Stimulated activated effector memory CD8-positive, alpha-beta T cell treated with anti-CD3 and anti-CD28 coated beads, Interleukin-12 subunit alpha, Interleukin-12 subunit beta, amount 100 ng/mL, for 72 hours (primary cell): ENCODE measurements around the gene PLAAT4.
A peak's percentile ranks its signal among the peaks of the same experiment; 100 is the strongest.
"Not testable (repeated sequence)": the region's sequence is repeated elsewhere in the genome, so short reads cannot be mapped to it uniquely, and the experiment has no call there.

Source experiments
- ATAC-seq: fragments of 150-1000 bp; cut with Tn5 transposase; 2 replicates; pipeline ENCODE4 v1.10.0; 2021
- DNase-seq, 2 donors: peaks; one replicate each; pipeline ENCODE4 v3.0.0; 2021 to 2022; ENCODE audit warnings: low spot score in 2 of 2
- H3K27ac Mint-ChIP-seq: one replicate; pipeline ENCODE4 v1.8.0; 2022; ENCODE audit warnings: mild to moderate bottlenecking, mixed read lengths
- H3K36me3 Mint-ChIP-seq: one replicate; pipeline ENCODE4 v1.8.0; 2022; ENCODE audit warnings: mild to moderate bottlenecking, mixed read lengths
- H3K4me1 Mint-ChIP-seq: one replicate; pipeline ENCODE4 v1.8.0; 2022; ENCODE audit warnings: mixed read lengths
- H3K4me3 Mint-ChIP-seq: one replicate; pipeline ENCODE4 v1.8.0; 2022; ENCODE audit warnings: mild to moderate bottlenecking, mixed read lengths
- H3K9me3 Mint-ChIP-seq: one replicate; pipeline ENCODE4 v1.8.0; 2022; ENCODE audit warnings: mixed read lengths

PLAAT4 gene

DNA sequence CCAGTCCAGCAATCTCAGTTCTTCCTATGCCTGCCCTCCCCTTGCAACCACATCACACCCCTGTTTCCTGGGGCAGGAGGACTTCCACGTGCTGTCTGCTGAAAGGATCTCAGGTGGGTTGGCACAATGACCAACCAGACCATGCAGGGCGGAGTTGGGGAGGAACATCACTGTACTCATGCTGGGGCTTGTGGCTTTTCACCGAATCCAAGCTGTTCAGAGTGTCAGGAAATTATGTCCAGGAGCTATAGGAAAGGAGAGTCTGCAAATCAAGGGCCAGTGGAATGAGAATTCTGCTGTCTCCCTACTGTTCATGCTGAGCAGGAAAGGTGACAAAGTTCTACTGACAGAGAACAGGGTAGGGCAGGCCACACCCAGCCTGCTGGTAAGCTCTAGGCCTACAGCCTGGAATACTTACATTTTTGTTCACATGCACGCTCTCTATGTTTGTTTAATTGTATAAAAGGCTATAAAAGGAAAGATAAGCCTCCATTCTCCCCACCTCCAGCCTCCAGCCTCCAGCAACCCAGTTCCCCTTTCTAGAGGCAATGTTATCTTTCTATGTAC lies 28.3 kb downstream of the PLAAT4 start:
- H3K27ac Mint-ChIP-seq, result no peak overlapping the region
- H3K4me3 Mint-ChIP-seq, result no peak overlapping the region
- H3K36me3 Mint-ChIP-seq, result peaks cover 11% of the 10 kb centered on the region
- DNase-seq (peak in 1 of 2 donors; percentile 51), ATAC-seq (no peak)
- H3K9me3 Mint-ChIP-seq, result no peaks in the 10 kb centered on the region
- peaks cover 54% of the 10 kb centered on the region for H3K4me1 Mint-ChIP-seq

DNA sequence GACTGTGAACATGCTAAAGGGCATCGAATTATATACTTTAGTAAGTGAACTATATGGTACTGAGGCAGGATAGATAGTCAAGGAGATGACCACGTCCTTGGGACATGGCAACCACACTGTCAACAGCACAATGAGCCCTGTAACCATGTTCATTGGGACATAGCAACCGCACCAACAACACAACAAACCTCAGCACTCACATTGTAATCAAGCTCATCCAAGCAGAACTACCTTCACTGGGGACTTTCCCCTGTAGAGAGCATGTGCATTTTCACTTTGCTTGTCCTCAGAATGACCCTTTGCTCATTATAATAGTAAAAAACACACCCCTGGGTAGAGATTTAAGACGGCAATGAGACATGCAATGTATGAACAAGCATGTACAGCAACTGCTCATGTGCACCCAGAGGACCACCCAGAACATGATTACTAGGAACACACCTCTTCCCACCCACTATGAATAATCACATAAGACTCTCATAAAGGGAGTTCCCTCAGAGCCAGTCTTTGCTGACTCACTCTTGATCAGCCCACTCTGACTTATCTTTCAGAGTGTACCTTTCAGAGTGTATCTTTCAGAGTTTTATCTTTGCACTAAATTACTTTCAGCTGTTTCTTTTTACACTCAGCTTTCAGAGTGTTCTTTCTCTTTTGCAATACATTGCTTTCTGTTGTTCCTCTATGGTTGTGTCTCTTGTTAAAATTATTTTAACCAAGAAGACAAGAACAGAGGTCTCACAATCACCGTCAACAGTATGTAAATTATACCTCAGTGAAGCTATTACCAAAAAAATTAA lies 30.6 kb downstream of the PLAAT4 start:
- DNase-seq (peak; percentile 31 to 78), ATAC-seq (peak; percentile 91)
- H3K9me3 Mint-ChIP-seq, result no peaks in the 10 kb centered on the region
- peak overlapping the region; percentile 46 for H3K4me3 Mint-ChIP-seq
- peaks cover 17% of the 10 kb centered on the region for H3K36me3 Mint-ChIP-seq
- peaks cover 48% of the 10 kb centered on the region for H3K4me1 Mint-ChIP-seq
- peak overlapping the region; percentile 98 for H3K27ac Mint-ChIP-seq

DNA sequence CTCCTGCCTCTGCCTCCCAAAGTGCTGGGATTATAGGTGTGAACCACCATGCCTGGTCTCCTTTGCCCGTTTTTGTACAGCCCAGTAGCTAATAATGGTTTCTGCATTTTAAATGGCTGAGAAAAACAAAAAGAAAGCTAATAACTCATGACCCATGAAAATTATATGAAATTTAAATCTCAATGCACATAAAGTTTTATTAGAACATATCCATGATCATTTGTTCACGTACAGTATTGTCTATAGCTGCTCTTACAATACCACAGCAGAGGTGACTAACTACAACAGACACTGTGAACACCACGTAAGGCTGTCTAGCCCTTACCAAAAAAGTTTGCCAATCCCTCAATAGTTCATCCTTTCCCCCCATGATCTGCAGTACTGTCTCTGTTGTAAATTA lies 33.0 kb downstream of the PLAAT4 start:
- Mint-ChIP-seq H3K27ac (peak overlapping the region; percentile 2), H3K4me1 (peaks cover 49% of the 10 kb centered on the region), H3K9me3 (no peaks in the 10 kb centered on the region), H3K36me3 (peaks cover 27% of the 10 kb centered on the region), H3K4me3 (no peak overlapping the region)
- DNase-seq, result no peak
- ATAC-seq, result no peak

DNA sequence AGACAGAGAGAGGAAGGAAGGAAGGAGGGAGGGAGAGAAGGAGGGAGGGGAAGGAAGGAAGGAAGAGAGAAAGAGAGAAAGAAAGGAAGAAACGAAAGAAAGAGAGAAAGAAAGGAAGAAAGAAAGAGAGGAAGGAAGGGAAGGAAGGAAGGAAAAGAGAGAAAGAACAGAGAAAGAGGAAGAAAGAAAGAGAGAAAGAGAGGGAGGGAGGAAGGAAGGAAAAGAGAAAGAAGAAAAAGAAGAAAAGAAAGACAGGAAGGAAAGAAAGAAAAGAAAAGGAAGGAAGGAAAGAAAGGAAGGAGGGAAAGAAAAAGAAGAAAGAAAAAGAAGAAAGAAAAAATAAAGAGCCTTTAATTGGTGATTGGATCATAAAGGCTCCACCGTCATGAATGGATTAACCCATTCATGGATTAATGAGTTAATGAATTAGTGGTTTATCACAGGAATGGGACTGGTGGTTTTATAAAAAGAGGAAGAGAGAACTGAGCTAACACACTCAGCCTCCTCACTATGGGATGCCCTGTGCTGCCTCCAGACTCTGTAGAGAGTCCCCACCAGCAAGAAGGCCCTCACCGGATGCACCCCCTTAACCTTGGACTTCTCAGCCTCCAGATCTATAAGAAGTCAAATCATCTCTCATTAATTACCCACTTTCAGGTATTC lies 35.5 kb downstream of the PLAAT4 start:
- DNase-seq, result no peak
- peaks cover 42% of the 10 kb centered on the region for H3K4me1 Mint-ChIP-seq
- no peaks in the 10 kb centered on the region for H3K9me3 Mint-ChIP-seq
- peak overlapping the region; percentile 32 for H3K27ac Mint-ChIP-seq
- H3K36me3 Mint-ChIP-seq, result peaks cover 22% of the 10 kb centered on the region
- no peak overlapping the region for H3K4me3 Mint-ChIP-seq
- ATAC-seq, result no peak

DNA sequence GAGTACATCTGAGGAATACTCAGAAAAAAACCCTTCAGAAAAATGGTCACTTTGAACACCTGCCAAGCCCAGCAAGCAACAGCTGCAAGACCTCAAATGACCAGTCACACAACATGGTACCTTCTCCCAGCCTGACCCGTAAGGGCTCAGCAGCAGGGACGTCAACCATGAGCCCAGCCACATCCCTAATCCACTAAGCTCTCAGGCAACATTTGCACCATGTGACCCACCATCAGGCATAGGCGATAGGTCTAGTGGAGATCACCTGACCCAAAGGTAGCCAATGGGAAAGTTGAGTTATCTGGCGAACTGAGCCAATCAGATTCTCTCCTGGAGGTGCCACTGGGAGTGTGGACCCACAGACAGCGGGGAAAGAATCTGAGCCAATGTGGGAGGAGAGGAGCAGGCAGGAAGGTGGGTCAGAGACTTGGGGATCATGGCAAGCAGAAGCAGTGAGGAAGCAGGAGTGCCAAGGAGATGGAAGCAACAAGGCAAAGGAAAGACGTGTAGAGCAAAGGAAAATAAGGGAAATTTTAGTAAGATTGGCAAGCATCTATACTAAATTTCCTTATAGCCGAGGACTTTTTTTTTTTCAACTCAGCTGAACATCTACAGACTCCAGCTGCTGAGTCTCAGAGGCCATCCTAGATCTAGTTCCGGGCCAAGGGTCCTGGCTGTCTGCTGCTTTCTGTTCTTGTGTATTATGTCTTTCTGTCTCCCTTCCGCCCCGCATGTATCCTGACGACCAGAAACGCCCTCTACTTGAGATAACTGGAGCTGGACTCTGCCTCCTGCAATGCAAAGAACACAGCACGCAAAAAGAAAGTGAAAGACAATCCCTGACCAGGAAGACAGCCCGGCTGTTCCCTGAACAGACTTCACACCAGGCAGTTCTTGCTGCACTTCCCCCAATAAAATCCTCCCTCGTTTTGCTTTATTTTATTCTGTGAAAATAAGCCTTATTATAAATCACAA lies 37.6 kb downstream of the PLAAT4 start:
- DNase-seq (no peak), ATAC-seq (peak; percentile 65)
- peak overlapping the region; percentile 92 for H3K27ac Mint-ChIP-seq
- no peaks in the 10 kb centered on the region for H3K9me3 Mint-ChIP-seq
- H3K4me1 Mint-ChIP-seq, result peaks cover 32% of the 10 kb centered on the region
- H3K4me3 Mint-ChIP-seq, result peak overlapping the region; percentile 71
- peaks cover 22% of the 10 kb centered on the region for H3K36me3 Mint-ChIP-seq

DNA sequence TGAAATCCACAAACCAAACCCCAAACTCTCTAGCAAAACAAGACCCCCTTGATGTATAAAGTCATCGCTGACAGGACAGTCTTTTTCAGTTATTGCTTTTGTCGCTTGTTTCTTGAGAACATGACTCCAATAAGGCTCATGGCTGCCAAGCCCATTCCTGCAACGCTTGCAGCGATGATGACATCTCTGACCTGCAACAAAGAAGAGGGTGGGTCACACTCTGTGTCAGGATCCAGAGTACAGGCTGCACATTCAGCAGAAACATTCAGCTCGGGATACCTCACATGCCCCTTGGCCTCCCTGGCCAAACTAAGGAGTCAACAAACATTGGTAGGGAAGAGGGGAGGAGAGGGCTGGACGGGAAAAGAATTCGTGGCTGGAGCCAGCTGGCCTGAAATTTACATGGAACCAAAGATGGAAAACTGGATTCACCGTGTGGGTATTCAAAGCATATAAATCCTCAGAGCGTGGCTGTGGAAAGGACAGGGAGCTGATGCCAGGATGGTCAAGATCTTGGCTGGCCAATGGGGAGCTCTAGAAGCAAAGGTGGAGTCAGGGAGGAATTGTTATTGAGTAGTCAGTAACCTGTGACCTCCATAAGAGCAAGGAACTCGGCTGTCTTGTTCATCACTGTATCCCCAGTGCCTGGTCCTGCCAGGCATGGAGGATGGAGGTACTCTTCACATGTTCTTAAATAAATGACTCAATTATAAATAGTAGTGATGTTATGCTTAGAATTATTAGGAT lies 38.4 kb downstream of the PLAAT4 start:
- H3K4me1 Mint-ChIP-seq, result peaks cover 32% of the 10 kb centered on the region
- H3K36me3 Mint-ChIP-seq, result peaks cover 22% of the 10 kb centered on the region
- ATAC-seq (no peak), DNase-seq (no peak)
- H3K9me3 Mint-ChIP-seq, result no peaks in the 10 kb centered on the region
- peak overlapping the region; percentile 71 for H3K4me3 Mint-ChIP-seq
- peak overlapping the region; percentile 92 for H3K27ac Mint-ChIP-seq

DNA sequence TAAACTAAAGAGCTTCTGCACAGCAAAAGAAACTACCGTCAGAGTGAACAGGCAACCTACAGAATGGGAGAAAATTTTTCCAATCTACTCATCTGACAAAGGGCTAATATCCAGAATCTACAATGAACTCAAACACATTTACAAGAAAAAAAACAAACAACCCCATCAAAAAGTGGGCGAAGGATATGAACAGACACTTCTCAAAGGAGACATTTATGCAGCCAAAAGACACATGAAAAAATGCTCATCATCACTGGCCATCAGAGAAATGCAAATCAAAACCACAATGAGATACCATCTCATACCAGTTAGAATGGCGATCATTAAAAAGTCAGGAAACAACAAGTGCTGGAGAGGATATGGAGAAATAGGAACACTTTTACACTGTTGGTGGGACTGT lies 42.3 kb downstream of the PLAAT4 start:
- not testable (repeated sequence) for H3K27ac Mint-ChIP-seq, H3K9me3 Mint-ChIP-seq, ATAC-seq

DNA sequence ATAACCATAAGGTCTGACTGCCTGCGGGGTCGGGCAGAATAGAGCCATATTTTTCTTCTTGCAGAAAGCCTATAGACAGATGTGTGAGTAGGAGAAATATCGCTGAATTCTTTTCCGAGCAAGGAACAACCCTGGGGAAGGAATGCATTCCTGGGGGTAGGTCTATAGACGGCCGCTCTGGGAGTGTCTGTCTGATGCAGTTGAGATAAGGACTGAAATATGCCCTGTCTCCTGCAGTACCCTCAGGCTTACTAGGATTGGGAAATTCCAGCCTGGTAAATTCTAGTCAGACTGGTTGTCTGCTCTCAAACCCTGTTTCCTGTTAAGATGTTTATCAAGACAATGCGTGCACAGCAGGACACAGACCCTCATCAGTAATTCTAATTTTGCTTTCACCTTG lies 44.6 kb downstream of the PLAAT4 start:
- not testable (repeated sequence) for H3K9me3 Mint-ChIP-seq, ATAC-seq, DNase-seq, H3K4me3 Mint-ChIP-seq
- Mint-ChIP-seq H3K36me3 (peaks cover 20% of the 10 kb centered on the region), H3K4me1 (peaks cover 25% of the 10 kb centered on the region), H3K27ac (peak overlapping the region; percentile 41)

More for the DNA sequence above, 42.3 kb downstream of the PLAAT4 start:
- Mint-ChIP-seq H3K4me1 (peaks cover 41% of the 10 kb centered on the region), H3K36me3 (peaks cover 19% of the 10 kb centered on the region)
- DNase-seq, H3K4me3 Mint-ChIP-seq: not testable (repeated sequence)

DNA sequence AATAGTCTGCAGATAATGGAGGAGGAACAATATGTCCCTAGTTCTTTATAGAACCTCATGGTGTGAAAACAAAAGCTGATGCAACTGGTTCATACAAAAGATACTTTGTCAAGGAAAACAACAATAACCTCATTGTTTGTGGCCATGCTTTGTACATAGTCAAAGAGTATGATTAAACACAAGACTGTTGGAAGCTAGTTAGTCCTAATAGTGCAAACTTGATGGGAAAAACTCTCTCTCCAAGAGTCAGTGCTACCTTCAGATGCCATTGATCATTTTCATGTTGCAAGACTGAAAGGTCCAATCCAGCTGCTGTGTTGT lies 46.7 kb downstream of the PLAAT4 start:
- DNase-seq, result no peak
- Mint-ChIP-seq H3K27ac (no peak overlapping the region), H3K36me3 (peaks cover 30% of the 10 kb centered on the region), H3K4me1 (peaks cover 25% of the 10 kb centered on the region), H3K9me3 (peaks cover 6% of the 10 kb centered on the region), H3K4me3 (no peak overlapping the region)
- no peak for ATAC-seq

DNA sequence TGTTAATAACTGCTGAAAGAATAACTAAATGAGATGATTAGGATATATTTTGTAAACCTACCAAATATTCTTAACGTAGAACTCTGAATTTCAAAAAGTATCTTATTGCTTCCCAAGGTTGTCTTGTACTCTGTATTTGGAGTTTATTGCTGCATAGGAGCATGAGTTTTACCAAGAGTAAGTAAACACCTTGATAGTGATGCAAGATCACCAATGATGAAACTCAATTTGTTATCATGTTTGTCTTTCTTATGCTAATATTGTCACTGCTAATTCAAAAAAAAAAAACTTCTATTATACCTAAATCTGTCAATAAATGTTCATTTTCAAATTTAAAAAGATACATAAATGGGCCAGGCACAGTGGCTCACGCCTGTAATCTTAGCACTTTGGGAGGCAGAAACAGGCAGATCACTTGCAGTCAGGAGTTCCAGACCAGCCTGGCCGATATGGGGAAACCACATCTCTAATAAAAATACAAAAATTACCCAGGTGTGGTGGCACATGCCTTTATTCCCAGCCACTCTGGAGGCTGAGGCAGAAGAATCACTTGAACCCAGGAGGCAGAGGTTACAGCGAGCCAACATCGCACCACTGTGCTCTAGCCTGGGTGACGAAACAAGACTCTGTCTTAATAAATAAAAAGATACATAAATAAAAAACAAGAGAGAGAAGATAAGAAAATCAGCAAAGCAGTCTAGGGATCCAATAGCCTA lies 50.0 kb downstream of the PLAAT4 start:
- H3K4me1 Mint-ChIP-seq, result peaks cover 29% of the 10 kb centered on the region
- peaks cover 51% of the 10 kb centered on the region for H3K36me3 Mint-ChIP-seq
- no peak overlapping the region for H3K4me3 Mint-ChIP-seq
- no peak for DNase-seq
- H3K27ac Mint-ChIP-seq, result no peak overlapping the region
- no peak for ATAC-seq
- H3K9me3 Mint-ChIP-seq, result peaks cover 5% of the 10 kb centered on the region

DNA sequence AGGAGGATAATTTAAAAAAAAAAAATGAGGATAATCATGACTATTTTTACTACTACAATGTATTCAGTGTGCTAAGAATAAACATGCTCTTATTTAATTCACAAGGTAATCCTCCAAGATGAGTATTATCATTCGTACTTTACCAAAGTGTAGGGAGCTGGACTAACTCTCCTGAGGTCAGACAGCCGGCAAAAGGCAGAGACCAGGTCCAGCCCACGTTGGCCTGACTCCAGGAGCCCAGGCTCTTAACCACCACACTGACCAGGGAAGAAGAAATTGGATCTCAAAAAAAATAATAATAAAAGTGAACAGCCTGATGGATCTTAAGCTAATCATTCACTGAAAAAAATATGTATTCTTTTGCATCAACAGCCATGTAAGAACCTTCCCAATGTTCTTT lies 52.4 kb downstream of the PLAAT4 start:
- no peak for ATAC-seq
- H3K4me1 Mint-ChIP-seq, result peaks cover 6% of the 10 kb centered on the region
- peaks cover 44% of the 10 kb centered on the region for H3K36me3 Mint-ChIP-seq
- peak overlapping the region; percentile 41 for H3K27ac Mint-ChIP-seq
- no peak for DNase-seq
- no peaks in the 10 kb centered on the region for H3K9me3 Mint-ChIP-seq
- H3K4me3 Mint-ChIP-seq, result no peak overlapping the region

DNA sequence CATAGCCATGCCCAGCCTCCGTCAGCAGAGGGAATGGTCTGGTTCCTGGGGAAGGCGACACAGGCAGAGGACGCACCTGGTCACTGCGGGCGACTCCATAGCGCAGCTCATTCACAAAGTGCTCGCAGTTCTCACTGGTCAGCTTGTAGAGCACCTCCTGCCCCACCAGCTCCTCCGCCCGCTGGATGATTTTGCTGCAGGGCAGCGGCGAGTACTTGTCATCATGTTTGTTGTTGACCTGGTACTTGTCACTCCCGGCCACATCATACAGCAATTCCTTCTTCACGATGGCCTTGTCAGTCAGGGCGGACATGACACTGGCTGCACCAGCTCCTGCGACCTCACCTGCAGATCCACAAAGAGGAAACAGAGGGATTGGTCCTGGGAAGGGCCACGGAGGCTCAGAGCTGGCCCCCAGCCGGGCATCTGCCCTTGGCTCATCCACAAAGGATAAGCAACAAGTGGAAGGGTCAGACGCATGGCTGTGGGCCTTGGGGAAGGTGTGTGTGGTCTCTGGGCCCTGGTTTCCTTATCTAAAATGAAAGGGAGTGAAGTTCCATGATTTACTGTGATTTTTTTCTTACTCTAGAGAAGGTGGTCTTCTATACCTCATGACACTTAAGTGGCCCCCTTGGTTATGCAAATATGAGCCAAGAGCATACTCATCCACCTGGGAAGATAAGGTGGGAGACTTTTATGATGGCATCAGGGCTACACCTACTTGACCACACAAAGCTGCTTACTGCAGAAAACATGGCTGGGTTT lies 53.6 kb downstream of the PLAAT4 start:
- Mint-ChIP-seq H3K36me3 (peaks cover 45% of the 10 kb centered on the region), H3K9me3 (no peaks in the 10 kb centered on the region), H3K4me3 (no peak overlapping the region), H3K27ac (peak overlapping the region; percentile 69), H3K4me1 (peaks cover 6% of the 10 kb centered on the region)
- no peak for DNase-seq
- ATAC-seq, result no peak

DNA sequence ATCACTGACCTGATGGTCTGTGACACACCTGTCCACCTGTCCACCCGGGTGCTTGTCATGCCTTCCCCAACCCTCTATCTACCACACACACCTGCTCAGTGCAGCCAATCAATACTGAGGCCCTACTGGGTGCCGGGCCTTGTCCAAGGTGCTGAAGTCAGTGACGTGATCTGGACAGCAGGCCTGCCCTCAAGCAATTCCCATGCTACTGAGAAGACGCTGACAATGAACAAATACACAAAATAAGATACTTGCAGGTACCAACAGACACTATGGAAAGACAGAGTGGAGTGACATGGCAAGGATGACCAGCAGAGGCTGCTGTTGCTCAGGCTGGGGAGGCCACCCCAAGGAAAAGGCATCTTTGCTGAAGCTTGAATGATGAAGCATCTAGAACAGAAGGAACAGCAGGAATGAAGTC lies 56.4 kb downstream of the PLAAT4 start:
- H3K4me1 Mint-ChIP-seq, result peaks cover 6% of the 10 kb centered on the region
- peaks cover 53% of the 10 kb centered on the region for H3K36me3 Mint-ChIP-seq
- no peak for DNase-seq
- no peak overlapping the region for H3K27ac Mint-ChIP-seq
- H3K9me3 Mint-ChIP-seq, result no peaks in the 10 kb centered on the region
- no peak overlapping the region for H3K4me3 Mint-ChIP-seq
- ATAC-seq, result no peak
